K562 (cell line): Measurements from ENCODE around the gene TARBP1. TPM values are rescaled to one million over a fixed set of nuclear protein-coding genes. Genes with fewer than 3 reads are reported as not detected.

Source experiments
- BACH1 ChIP-seq: fragments of 200-800 bp; sonication (Bioruptor generic); IDR thresholded peaks from 2 replicates; pipeline ENCODE4 v1.6.1; 2016; ENCODE audit warnings: missing genetic modification characterization, missing compliant biosample characterization
- KLF6 ChIP-seq: fragments of 250-450 bp; sonication (Bioruptor Pico); IDR thresholded peaks from 2 replicates; pipeline ENCODE4 v1.4.0; 2020; ENCODE audit warnings: mild to moderate bottlenecking, moderate library complexity, borderline replicate concordance
- MTA3 ChIP-seq: fragments of 450-650 bp; formaldehyde crosslinking; IDR thresholded peaks from 2 replicates; pipeline ENCODE4 v1.6.1; 2017; ENCODE audit warnings: mild to moderate bottlenecking, borderline replicate concordance
- PHF21A ChIP-seq: fragments of 450-650 bp; IDR thresholded peaks from 2 replicates; pipeline ENCODE4 v1.6.1; 2017; ENCODE audit warnings: low read depth, borderline replicate concordance
- SIN3B ChIP-seq: fragments of 450-650 bp; IDR thresholded peaks from 2 replicates; pipeline ENCODE4 v1.6.1; 2017; ENCODE audit warnings: low read depth, mild to moderate bottlenecking, moderate library complexity
- SOX6 ChIP-seq: fragments of 450-650 bp; IDR thresholded peaks from 2 replicates; pipeline ENCODE4 v1.6.1; 2014; ENCODE audit warnings: mild to moderate bottlenecking
- TEAD2 ChIP-seq: fragments of 450-650 bp; IDR thresholded peaks from 2 replicates; pipeline ENCODE4 v1.6.1; 2016; ENCODE audit warnings: missing genetic modification characterization, control low read depth, missing compliant biosample characterization
- polyA plus RNA-seq, 8 experiments: library from polyadenylated mRNA; depleted of rRNA in 4 of 8; stranded (reverse) in 5 of 8; unstranded in 3 of 8; fragments of >200 nt; fragmentation: Nextera tagmentation in 2 of 8; fragmentation: Illumina TruSeq in 1 of 8; extraction: Ambion mirVana in 2 of 8; extraction: Trizol in 1 of 8; gene quantifications; 2 replicates each; pipeline versions ENCODE4 v1.2.1 to v1.2.3, GENCODE V29; 2011 to 2014; ENCODE audit warnings: inconsistent platforms in 1 of 8, missing spikeins in 1 of 8
- total RNA-seq, 7 experiments: library from RNA; depleted of rRNA in 6 of 7; stranded (reverse); fragments of >200 nt in 6 of 7; fragmentation: Illumina TruSeq in 2 of 7; extraction: Trizol in 2 of 7; gene quantifications; 2 replicates each; pipeline versions ENCODE4 v1.2.1 to v1.2.3, GENCODE V29; 2011 to 2021; ENCODE audit warnings: low replicate concordance in 1 of 7
- TF ChIP-seq, protein P1 (sequence below): sonication (generic); formaldehyde crosslinking; IDR thresholded peaks from 2 replicates; pipeline ENCODE4 v1.4.0; 2020; ENCODE audit warnings: mild to moderate bottlenecking, missing genetic modification reagents
- TF ChIP-seq, protein P2 (sequence below): fragments of 450-650 bp; IDR thresholded peaks from 2 replicates; pipeline ENCODE4 v1.6.1; 2018; ENCODE audit not compliant: partially characterized antibody
- TF ChIP-seq, protein P3 (sequence below), 2 experiments: fragments of 450-650 bp; formaldehyde crosslinking in 1 of 2; IDR thresholded peaks; 2 replicates each; pipeline versions ENCODE4 v1.4.0 to v1.6.1; 2014 to 2020; ENCODE audit warnings: mild to moderate bottlenecking in 2 of 2, borderline replicate concordance in 1 of 2, low read depth in 1 of 2

Gene TARBP1
- total and polyA plus RNA-seq, 9 of the 15 experiments (the other 6 are each of a cell fraction or from before 2014, with no cell fraction given): 8.8 to 48.0 (median 22.9) TPM

DNA sequence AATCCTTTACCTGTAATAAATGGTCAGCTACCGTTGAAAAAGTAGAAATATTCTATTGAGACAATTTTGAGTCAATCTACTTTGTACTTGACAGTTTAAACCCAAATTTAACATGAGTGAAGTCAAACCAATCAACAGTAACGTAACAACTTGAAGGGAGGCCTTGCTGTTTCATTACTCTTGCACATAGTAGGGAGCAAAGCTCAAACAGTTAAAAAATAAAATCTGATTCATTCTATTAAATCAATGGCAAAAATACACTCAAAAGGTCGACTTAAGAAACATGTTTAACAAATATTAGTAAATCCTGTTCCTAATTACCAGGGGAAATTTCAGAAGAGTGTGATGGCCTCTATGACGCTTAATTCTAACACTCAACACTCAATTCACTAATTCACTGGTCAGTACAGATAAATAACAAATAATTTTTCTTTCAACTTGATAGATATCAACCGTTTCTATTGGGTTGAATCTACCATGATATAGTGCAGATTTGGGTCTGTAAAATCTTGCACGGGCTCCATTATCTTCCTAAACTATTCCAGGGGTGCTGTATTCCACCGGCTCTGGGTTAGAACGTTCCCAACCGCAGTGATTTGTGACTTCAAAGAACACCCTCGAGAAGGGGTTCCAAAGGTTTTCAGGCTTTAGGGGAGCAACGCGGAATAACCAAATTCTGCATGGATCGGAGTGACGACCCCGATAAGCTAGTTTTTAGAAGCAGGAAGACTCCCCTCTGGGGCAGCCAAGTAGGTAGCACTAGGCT lies 1.4 kb downstream of the TARBP1 start (continued):
- TF ChIP-seq, protein P1, sequence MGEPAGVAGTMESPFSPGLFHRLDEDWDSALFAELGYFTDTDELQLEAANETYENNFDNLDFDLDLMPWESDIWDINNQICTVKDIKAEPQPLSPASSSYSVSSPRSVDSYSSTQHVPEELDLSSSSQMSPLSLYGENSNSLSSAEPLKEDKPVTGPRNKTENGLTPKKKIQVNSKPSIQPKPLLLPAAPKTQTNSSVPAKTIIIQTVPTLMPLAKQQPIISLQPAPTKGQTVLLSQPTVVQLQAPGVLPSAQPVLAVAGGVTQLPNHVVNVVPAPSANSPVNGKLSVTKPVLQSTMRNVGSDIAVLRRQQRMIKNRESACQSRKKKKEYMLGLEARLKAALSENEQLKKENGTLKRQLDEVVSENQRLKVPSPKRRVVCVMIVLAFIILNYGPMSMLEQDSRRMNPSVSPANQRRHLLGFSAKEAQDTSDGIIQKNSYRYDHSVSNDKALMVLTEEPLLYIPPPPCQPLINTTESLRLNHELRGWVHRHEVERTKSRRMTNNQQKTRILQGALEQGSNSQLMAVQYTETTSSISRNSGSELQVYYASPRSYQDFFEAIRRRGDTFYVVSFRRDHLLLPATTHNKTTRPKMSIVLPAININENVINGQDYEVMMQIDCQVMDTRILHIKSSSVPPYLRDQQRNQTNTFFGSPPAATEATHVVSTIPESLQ: no peak
- TF ChIP-seq MTA3 (0 out of 2 replicates have a peak, but pooled peaks have one; percentile 26), TEAD2 (tag) (no peak), SIN3B (no peak), KLF6 (CRISPR knock-in tag) (no peak), BACH1 (no peak), PHF21A (peak; percentile 30; the same call in 1 of the 2 replicates), SOX6 (no peak)
- TF ChIP-seq, protein P2, sequence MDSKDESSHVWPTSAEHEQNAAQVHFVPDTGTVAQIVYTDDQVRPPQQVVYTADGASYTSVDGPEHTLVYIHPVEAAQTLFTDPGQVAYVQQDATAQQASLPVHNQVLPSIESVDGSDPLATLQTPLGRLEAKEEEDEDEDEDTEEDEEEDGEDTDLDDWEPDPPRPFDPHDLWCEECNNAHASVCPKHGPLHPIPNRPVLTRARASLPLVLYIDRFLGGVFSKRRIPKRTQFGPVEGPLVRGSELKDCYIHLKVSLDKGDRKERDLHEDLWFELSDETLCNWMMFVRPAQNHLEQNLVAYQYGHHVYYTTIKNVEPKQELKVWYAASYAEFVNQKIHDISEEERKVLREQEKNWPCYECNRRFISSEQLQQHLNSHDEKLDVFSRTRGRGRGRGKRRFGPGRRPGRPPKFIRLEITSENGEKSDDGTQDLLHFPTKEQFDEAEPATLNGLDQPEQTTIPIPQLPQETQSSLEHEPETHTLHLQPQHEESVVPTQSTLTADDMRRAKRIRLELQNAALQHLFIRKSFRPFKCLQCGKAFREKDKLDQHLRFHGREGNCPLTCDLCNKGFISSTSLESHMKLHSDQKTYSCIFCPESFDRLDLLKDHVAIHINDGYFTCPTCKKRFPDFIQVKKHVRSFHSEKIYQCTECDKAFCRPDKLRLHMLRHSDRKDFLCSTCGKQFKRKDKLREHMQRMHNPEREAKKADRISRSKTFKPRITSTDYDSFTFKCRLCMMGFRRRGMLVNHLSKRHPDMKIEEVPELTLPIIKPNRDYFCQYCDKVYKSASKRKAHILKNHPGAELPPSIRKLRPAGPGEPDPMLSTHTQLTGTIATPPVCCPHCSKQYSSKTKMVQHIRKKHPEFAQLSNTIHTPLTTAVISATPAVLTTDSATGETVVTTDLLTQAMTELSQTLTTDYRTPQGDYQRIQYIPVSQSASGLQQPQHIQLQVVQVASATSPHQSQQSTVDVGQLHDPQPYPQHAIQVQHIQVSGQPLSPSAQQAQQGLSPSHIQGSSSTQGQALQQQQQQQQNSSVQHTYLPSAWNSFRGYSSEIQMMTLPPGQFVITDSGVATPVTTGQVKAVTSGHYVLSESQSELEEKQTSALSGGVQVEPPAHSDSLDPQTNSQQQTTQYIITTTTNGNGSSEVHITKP: peak; percentile 80
- TF ChIP-seq, protein P3, sequence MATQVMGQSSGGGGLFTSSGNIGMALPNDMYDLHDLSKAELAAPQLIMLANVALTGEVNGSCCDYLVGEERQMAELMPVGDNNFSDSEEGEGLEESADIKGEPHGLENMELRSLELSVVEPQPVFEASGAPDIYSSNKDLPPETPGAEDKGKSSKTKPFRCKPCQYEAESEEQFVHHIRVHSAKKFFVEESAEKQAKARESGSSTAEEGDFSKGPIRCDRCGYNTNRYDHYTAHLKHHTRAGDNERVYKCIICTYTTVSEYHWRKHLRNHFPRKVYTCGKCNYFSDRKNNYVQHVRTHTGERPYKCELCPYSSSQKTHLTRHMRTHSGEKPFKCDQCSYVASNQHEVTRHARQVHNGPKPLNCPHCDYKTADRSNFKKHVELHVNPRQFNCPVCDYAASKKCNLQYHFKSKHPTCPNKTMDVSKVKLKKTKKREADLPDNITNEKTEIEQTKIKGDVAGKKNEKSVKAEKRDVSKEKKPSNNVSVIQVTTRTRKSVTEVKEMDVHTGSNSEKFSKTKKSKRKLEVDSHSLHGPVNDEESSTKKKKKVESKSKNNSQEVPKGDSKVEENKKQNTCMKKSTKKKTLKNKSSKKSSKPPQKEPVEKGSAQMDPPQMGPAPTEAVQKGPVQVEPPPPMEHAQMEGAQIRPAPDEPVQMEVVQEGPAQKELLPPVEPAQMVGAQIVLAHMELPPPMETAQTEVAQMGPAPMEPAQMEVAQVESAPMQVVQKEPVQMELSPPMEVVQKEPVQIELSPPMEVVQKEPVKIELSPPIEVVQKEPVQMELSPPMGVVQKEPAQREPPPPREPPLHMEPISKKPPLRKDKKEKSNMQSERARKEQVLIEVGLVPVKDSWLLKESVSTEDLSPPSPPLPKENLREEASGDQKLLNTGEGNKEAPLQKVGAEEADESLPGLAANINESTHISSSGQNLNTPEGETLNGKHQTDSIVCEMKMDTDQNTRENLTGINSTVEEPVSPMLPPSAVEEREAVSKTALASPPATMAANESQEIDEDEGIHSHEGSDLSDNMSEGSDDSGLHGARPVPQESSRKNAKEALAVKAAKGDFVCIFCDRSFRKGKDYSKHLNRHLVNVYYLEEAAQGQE (IDR thresholded peaks at IDR 0.05; ENCODE audit: borderline replicate concordance): no peak
- TF ChIP-seq, protein P3 (CRISPR knock-in tag; IDR thresholded peaks at IDR 0.05; ENCODE audit: low read depth): no peak
